Measurements from ENCODE around the gene TRUB1. TPM values are rescaled to one million over a fixed set of nuclear protein-coding genes. Genes with fewer than 3 reads are reported as not detected.

TRUB1 gene
- total RNA-seq, 1 experiment from 2014 or later: 30.4 TPM

- TF ChIP-seq POLR2AphosphoS5 (IDR thresholded peaks at IDR 0.05; ENCODE audit: low read depth, low read length) (no peak), SIN3A (IDR thresholded peaks at IDR 0.05; ENCODE audit: borderline replicate concordance, insufficient read depth, low read depth, low read length) (no peak), TCF7L2 (IDR thresholded peaks at IDR 0.05; ENCODE audit: low read depth, low read length) (no peak)
- TF ChIP-seq, protein P1, sequence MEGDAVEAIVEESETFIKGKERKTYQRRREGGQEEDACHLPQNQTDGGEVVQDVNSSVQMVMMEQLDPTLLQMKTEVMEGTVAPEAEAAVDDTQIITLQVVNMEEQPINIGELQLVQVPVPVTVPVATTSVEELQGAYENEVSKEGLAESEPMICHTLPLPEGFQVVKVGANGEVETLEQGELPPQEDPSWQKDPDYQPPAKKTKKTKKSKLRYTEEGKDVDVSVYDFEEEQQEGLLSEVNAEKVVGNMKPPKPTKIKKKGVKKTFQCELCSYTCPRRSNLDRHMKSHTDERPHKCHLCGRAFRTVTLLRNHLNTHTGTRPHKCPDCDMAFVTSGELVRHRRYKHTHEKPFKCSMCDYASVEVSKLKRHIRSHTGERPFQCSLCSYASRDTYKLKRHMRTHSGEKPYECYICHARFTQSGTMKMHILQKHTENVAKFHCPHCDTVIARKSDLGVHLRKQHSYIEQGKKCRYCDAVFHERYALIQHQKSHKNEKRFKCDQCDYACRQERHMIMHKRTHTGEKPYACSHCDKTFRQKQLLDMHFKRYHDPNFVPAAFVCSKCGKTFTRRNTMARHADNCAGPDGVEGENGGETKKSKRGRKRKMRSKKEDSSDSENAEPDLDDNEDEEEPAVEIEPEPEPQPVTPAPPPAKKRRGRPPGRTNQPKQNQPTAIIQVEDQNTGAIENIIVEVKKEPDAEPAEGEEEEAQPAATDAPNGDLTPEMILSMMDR (IDR thresholded peaks at IDR 0.05): no peak
- TF ChIP-seq, protein P2, sequence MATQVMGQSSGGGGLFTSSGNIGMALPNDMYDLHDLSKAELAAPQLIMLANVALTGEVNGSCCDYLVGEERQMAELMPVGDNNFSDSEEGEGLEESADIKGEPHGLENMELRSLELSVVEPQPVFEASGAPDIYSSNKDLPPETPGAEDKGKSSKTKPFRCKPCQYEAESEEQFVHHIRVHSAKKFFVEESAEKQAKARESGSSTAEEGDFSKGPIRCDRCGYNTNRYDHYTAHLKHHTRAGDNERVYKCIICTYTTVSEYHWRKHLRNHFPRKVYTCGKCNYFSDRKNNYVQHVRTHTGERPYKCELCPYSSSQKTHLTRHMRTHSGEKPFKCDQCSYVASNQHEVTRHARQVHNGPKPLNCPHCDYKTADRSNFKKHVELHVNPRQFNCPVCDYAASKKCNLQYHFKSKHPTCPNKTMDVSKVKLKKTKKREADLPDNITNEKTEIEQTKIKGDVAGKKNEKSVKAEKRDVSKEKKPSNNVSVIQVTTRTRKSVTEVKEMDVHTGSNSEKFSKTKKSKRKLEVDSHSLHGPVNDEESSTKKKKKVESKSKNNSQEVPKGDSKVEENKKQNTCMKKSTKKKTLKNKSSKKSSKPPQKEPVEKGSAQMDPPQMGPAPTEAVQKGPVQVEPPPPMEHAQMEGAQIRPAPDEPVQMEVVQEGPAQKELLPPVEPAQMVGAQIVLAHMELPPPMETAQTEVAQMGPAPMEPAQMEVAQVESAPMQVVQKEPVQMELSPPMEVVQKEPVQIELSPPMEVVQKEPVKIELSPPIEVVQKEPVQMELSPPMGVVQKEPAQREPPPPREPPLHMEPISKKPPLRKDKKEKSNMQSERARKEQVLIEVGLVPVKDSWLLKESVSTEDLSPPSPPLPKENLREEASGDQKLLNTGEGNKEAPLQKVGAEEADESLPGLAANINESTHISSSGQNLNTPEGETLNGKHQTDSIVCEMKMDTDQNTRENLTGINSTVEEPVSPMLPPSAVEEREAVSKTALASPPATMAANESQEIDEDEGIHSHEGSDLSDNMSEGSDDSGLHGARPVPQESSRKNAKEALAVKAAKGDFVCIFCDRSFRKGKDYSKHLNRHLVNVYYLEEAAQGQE (IDR thresholded peaks at IDR 0.05; ENCODE audit: insufficient read depth in 1 of 2, low read depth in 2 of 2, low read length in 1 of 2): no peak
- Histone ChIP-seq H3K27me3 (ENCODE audit: control insufficient read depth, insufficient read depth, low read length) (no peaks in the 10 kb centered on the region), H3K36me3 (ENCODE audit: control insufficient read depth, insufficient read depth, low read length) (no peaks in the 10 kb centered on the region), H3K4me3 (ENCODE audit: low read depth in 2 of 2, low read length in 2 of 2) (no peak overlapping the region), H3K9me3 (ENCODE audit: control insufficient read depth, insufficient read depth, low read depth, low read length) (no peaks in the 10 kb centered on the region), H3K4me1 (ENCODE audit: control insufficient read depth, insufficient read depth, low read length) (no peaks in the 10 kb centered on the region), H3K27ac (ENCODE audit: low read length) (no peak overlapping the region)
- ChIA-PET POLR2A (no interaction called here), CTCF (no interaction called here)
- intact Hi-C loops (cut with micrococcal nuclease; ENCODE audit: unreplicated experiment): no loop called here
- DNase-seq (ENCODE audit: low read depth, low spot score) (no peak), ATAC-seq (no peak)
- BruUV-seq (replicated peaks): no TSS peak
- in situ Hi-C loops (cut with HindIII; ENCODE audit: low pct_unique_long_range_greater_than_20kb, low sequenced_read_pairs): no loop called here
Measured at GRCh38 chr10:114912470-114912859, 25.5 kb upstream of the TRUB1 start.

GRCh38 chr10:114914560-114914959 lies 23.4 kb upstream of the TRUB1 start:
- BruUV-seq (replicated peaks): no TSS peak
- ATAC-seq (no peak), DNase-seq (ENCODE audit: low read depth, low spot score) (no peak)
- intact Hi-C loops (cut with micrococcal nuclease; ENCODE audit: unreplicated experiment) (no loop called here), in situ Hi-C loops (cut with HindIII; ENCODE audit: low pct_unique_long_range_greater_than_20kb, low sequenced_read_pairs) (no loop called here)
- Histone ChIP-seq H3K27me3 (ENCODE audit: control insufficient read depth, insufficient read depth, low read length) (no peaks in the 10 kb centered on the region), H3K27ac (ENCODE audit: low read length) (no peak overlapping the region), H3K4me3 (ENCODE audit: low read depth in 2 of 2, low read length in 2 of 2) (no peak overlapping the region), H3K9me3 (ENCODE audit: control insufficient read depth, insufficient read depth, low read depth, low read length) (no peaks in the 10 kb centered on the region), H3K4me1 (ENCODE audit: control insufficient read depth, insufficient read depth, low read length) (no peaks in the 10 kb centered on the region), H3K36me3 (ENCODE audit: control insufficient read depth, insufficient read depth, low read length) (no peaks in the 10 kb centered on the region)
- ChIA-PET CTCF (no interaction called here), POLR2A (no interaction called here)
- TF ChIP-seq POLR2AphosphoS5 (IDR thresholded peaks at IDR 0.05; ENCODE audit: low read depth, low read length) (no peak), TCF7L2 (IDR thresholded peaks at IDR 0.05; ENCODE audit: low read depth, low read length) (no peak), SIN3A (IDR thresholded peaks at IDR 0.05; ENCODE audit: borderline replicate concordance, insufficient read depth, low read depth, low read length) (no peak)
- TF ChIP-seq, protein P2 (IDR thresholded peaks at IDR 0.05; ENCODE audit: insufficient read depth in 1 of 2, low read depth in 2 of 2, low read length in 1 of 2): no peak
- TF ChIP-seq, protein P1 (IDR thresholded peaks at IDR 0.05): no peak

Data from Panc1 (cell line).